Liver (tissue), 9 donors: ENCODE results near the gene RAPGEF2. TPM values are rescaled to one million over a fixed set of nuclear protein-coding genes. Genes with fewer than 3 reads are reported as not detected.

Experiments used
- DNase-seq: peaks from one replicate; pipeline ENCODE4 v3.0.0-alpha.2; 2017; ENCODE audit warnings: low spot score
- H3K27ac ChIP-seq, 2 donors: one replicate each; pipeline ENCODE4 v1.7.0; 2013; ENCODE audit warnings: inconsistent platforms in 2 of 2, low read length in 2 of 2, control low read depth in 1 of 2, low read depth in 1 of 2, mild to moderate bottlenecking in 1 of 2
- H3K27me3 ChIP-seq, 4 donors: one replicate each; pipeline versions ENCODE4 v1.6.1 to v1.7.0; 2013; ENCODE audit warnings: low read length in 3 of 4, inconsistent platforms in 1 of 4, mild to moderate bottlenecking in 1 of 4, moderate library complexity in 1 of 4; ENCODE audit not compliant: control insufficient read depth in 4 of 4, insufficient read depth in 4 of 4
- H3K36me3 ChIP-seq, 4 donors: one replicate each; pipeline versions ENCODE4 v1.6.1 to v1.7.0; 2013; ENCODE audit warnings: low read length in 3 of 4, mild to moderate bottlenecking in 3 of 4, low read depth in 1 of 4, moderate library complexity in 1 of 4; ENCODE audit not compliant: control insufficient read depth in 4 of 4, insufficient read depth in 3 of 4
- H3K4me1 ChIP-seq, 4 donors: one replicate each; pipeline versions ENCODE4 v1.6.1 to v1.7.0; 2013; ENCODE audit warnings: low read length in 3 of 4, mild to moderate bottlenecking in 3 of 4, moderate library complexity in 1 of 4; ENCODE audit not compliant: control insufficient read depth in 4 of 4, insufficient read depth in 4 of 4
- H3K4me3 ChIP-seq, 3 donors: one replicate each; pipeline versions ENCODE4 v1.6.1 to v1.7.0; 2013; ENCODE audit warnings: low read length in 3 of 3, control low read depth in 1 of 3, low read depth in 1 of 3, mild to moderate bottlenecking in 1 of 3
- H3K9ac ChIP-seq, 2 donors: one replicate each; pipeline ENCODE4 v1.7.0; 2013; ENCODE audit warnings: low read length in 2 of 2, mild to moderate bottlenecking in 2 of 2, moderate library complexity in 2 of 2, control low read depth in 1 of 2, low read depth in 1 of 2
- H3K9me3 ChIP-seq, 4 donors: one replicate each; pipeline versions ENCODE4 v1.6.1 to v1.7.0; 2013; ENCODE audit warnings: low read length in 3 of 4; ENCODE audit not compliant: control insufficient read depth in 4 of 4
- EGR1 ChIP-seq, 2 donors: IDR thresholded peaks; 2 replicates each; pipeline ENCODE4 v1.6.1; 2016 to 2018; ENCODE audit warnings: antibody characterized with exemption in 2 of 2, low read depth in 2 of 2
- FOXA2 ChIP-seq: IDR thresholded peaks from 2 replicates; pipeline ENCODE4 v1.6.1; 2016; ENCODE audit warnings: antibody characterized with exemption
- GABPA ChIP-seq, 2 donors: IDR thresholded peaks in 1 of 2; conservative IDR thresholded peaks in 1 of 2; 2 replicates each; pipeline ENCODE4 v1.6.1; 2016; ENCODE audit warnings: antibody characterized with exemption in 2 of 2, mild to moderate bottlenecking in 1 of 2, moderate library complexity in 1 of 2
- HNF4A ChIP-seq, 2 donors: conservative IDR thresholded peaks; 2 replicates each; pipeline ENCODE4 v1.6.1; 2016; ENCODE audit warnings: antibody characterized with exemption in 2 of 2, mild to moderate bottlenecking in 2 of 2
- HNF4G ChIP-seq: IDR thresholded peaks from 2 replicates; pipeline ENCODE4 v1.6.1; 2016; ENCODE audit warnings: antibody characterized with exemption
- JUND ChIP-seq, 2 donors: IDR thresholded peaks; 2 replicates each; pipeline ENCODE4 v1.6.1; 2016; ENCODE audit warnings: antibody characterized with exemption in 2 of 2
- NR2F2 ChIP-seq: IDR thresholded peaks from 2 replicates; pipeline ENCODE4 v1.6.1; 2016; ENCODE audit warnings: antibody characterized with exemption
- RAD21 ChIP-seq, 2 donors: IDR thresholded peaks; 2 replicates each; pipeline ENCODE4 v1.6.1; 2016; ENCODE audit warnings: antibody characterized with exemption in 2 of 2, mild to moderate bottlenecking in 2 of 2
- RXRA ChIP-seq, 2 donors: IDR thresholded peaks; 2 replicates each; pipeline ENCODE4 v1.6.1; 2017 to 2018; ENCODE audit warnings: antibody characterized with exemption in 2 of 2, mild to moderate bottlenecking in 1 of 2
- SP1 ChIP-seq: IDR thresholded peaks from 2 replicates; pipeline ENCODE4 v1.6.1; 2018; ENCODE audit warnings: antibody characterized with exemption, mild to moderate bottlenecking
- TAF1 ChIP-seq: conservative IDR thresholded peaks from 2 replicates; pipeline ENCODE4 v1.6.1; 2016; ENCODE audit warnings: antibody characterized with exemption, mild to moderate bottlenecking
- YY1 ChIP-seq: IDR thresholded peaks from 2 replicates; pipeline ENCODE4 v1.6.1; 2016; ENCODE audit warnings: antibody characterized with exemption, mild to moderate bottlenecking
- WGBS: extraction: QIAGEN DNeasy Blood & Tissue Kit; methylation state at CpG from one replicate; pipeline ENCODE4 v1.1.7; 2013; 5-methylcytosine and 5-hydroxymethylcytosine counted together
- polyA plus RNA-seq, 2 donors: library from polyadenylated mRNA; stranded (reverse) in 1 of 2; unstranded in 1 of 2; fragments of 200-250 nt in 1 of 2; fragments of >200 nt in 1 of 2; fragmentation: Nextera tagmentation in 1 of 2; extraction: Ambion mirVana in 1 of 2; gene quantifications; one replicate each; pipeline versions ENCODE4 v1.2.1 to v1.2.3, GENCODE V29; 2013 to 2015
- total RNA-seq, 2 donors: library from RNA; depleted of rRNA; stranded (reverse); fragments of >200 nt; gene quantifications; one replicate each; pipeline ENCODE4 v1.2.3, GENCODE V29; 2014
- TF ChIP-seq, protein P1 (sequence below): IDR thresholded peaks from 2 replicates; pipeline ENCODE4 v1.6.1; 2016; ENCODE audit warnings: antibody characterized with exemption
- TF ChIP-seq, protein P2 (sequence below): IDR thresholded peaks from 2 replicates; pipeline ENCODE4 v1.6.1; 2016; ENCODE audit warnings: antibody characterized with exemption, mild to moderate bottlenecking
- TF ChIP-seq, protein P3 (sequence below): IDR thresholded peaks from 2 replicates; pipeline ENCODE4 v1.6.1; 2016; ENCODE audit warnings: antibody characterized with exemption
- TF ChIP-seq, protein P4 (sequence below): fragments of 150-350 bp; IDR thresholded peaks from 2 replicates; pipeline ENCODE4 v1.5.1; 2017; ENCODE audit warnings: improper control_type of control experiment, low read depth, low read length; ENCODE audit not compliant: missing input control
- TF ChIP-seq, protein P5 (sequence below): IDR thresholded peaks from 2 replicates; pipeline ENCODE4 v1.6.1; 2016; ENCODE audit warnings: antibody characterized with exemption
- donor health status: healthy.
- donor health status: healthy.
- donor health status: healthy.
- donor health status: healthy.
- donor health status: healthy.

Gene RAPGEF2
- total and polyA plus RNA-seq, 4 donors: 7.3 to 90.4 (median 32.2) TPM

DNA sequence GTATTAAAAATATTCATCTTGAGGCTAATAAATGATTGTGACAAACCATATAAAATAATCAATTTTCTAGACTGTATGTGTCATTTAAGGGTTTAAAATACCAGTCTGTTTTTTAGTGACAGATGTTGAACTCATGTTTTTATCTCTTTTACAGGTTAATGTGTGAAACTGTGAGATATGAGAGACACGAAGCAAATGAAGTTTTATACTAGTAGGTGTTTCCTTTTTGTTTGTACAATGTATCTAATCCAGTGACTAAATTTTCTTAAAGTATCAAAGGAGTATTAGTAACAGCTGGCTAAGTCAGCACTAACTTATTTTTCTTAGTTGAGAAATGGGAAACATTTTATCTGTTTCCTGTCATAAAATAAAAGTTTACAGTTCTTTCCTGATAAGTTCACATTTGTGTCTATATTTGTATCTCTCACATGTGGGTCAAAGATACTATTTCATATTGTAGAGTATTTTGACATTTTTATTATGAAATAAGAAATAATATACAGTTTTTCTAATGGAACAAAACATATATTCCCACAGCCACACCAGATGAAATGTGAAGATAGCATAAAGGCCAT, 90.3 kb downstream of the RAPGEF2 start:
- no peak overlapping the region for H3K27ac ChIP-seq
- no peaks in the 10 kb centered on the region for H3K9me3 ChIP-seq
- H3K27me3 ChIP-seq: no peaks in the 10 kb centered on the region
- no peak for DNase-seq
- no peaks in the 10 kb centered on the region for H3K4me1 ChIP-seq
- H3K9ac ChIP-seq: no peak overlapping the region
- H3K4me3 ChIP-seq: no peak overlapping the region
- TF ChIP-seq JUND (IDR thresholded peaks at IDR 0.05) (no peak), YY1 (no peak), HNF4G (no peak), HNF4A (conservative IDR thresholded peaks at IDR 0.05) (no peak), SP1 (no peak), NR2F2 (no peak), RAD21 (IDR thresholded peaks at IDR 0.05) (no peak), GABPA (IDR thresholded peaks at IDR 0.05 in 1 of 2, conservative IDR thresholded peaks at IDR 0.05 in 1 of 2) (no peak), EGR1 (IDR thresholded peaks at IDR 0.05; ENCODE audit: low read depth in 2 of 2) (no peak), FOXA2 (no peak), TAF1 (no peak), RXRA (IDR thresholded peaks at IDR 0.05) (no peak)
- TF ChIP-seq, protein P1, sequence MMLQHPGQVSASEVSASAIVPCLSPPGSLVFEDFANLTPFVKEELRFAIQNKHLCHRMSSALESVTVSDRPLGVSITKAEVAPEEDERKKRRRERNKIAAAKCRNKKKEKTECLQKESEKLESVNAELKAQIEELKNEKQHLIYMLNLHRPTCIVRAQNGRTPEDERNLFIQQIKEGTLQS: no peak
- TF ChIP-seq, protein P2, sequence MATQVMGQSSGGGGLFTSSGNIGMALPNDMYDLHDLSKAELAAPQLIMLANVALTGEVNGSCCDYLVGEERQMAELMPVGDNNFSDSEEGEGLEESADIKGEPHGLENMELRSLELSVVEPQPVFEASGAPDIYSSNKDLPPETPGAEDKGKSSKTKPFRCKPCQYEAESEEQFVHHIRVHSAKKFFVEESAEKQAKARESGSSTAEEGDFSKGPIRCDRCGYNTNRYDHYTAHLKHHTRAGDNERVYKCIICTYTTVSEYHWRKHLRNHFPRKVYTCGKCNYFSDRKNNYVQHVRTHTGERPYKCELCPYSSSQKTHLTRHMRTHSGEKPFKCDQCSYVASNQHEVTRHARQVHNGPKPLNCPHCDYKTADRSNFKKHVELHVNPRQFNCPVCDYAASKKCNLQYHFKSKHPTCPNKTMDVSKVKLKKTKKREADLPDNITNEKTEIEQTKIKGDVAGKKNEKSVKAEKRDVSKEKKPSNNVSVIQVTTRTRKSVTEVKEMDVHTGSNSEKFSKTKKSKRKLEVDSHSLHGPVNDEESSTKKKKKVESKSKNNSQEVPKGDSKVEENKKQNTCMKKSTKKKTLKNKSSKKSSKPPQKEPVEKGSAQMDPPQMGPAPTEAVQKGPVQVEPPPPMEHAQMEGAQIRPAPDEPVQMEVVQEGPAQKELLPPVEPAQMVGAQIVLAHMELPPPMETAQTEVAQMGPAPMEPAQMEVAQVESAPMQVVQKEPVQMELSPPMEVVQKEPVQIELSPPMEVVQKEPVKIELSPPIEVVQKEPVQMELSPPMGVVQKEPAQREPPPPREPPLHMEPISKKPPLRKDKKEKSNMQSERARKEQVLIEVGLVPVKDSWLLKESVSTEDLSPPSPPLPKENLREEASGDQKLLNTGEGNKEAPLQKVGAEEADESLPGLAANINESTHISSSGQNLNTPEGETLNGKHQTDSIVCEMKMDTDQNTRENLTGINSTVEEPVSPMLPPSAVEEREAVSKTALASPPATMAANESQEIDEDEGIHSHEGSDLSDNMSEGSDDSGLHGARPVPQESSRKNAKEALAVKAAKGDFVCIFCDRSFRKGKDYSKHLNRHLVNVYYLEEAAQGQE: no peak
- TF ChIP-seq, protein P3, sequence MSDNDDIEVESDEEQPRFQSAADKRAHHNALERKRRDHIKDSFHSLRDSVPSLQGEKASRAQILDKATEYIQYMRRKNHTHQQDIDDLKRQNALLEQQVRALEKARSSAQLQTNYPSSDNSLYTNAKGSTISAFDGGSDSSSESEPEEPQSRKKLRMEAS: no peak
- TF ChIP-seq, protein P4, sequence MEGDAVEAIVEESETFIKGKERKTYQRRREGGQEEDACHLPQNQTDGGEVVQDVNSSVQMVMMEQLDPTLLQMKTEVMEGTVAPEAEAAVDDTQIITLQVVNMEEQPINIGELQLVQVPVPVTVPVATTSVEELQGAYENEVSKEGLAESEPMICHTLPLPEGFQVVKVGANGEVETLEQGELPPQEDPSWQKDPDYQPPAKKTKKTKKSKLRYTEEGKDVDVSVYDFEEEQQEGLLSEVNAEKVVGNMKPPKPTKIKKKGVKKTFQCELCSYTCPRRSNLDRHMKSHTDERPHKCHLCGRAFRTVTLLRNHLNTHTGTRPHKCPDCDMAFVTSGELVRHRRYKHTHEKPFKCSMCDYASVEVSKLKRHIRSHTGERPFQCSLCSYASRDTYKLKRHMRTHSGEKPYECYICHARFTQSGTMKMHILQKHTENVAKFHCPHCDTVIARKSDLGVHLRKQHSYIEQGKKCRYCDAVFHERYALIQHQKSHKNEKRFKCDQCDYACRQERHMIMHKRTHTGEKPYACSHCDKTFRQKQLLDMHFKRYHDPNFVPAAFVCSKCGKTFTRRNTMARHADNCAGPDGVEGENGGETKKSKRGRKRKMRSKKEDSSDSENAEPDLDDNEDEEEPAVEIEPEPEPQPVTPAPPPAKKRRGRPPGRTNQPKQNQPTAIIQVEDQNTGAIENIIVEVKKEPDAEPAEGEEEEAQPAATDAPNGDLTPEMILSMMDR: no peak
- H3K36me3 ChIP-seq: peaks cover 0 to 5% (median under 1%) of the 10 kb centered on the region in 4 donors
- 57% methylated on average over 1 of the region's 1 CpG for WGBS

DNA sequence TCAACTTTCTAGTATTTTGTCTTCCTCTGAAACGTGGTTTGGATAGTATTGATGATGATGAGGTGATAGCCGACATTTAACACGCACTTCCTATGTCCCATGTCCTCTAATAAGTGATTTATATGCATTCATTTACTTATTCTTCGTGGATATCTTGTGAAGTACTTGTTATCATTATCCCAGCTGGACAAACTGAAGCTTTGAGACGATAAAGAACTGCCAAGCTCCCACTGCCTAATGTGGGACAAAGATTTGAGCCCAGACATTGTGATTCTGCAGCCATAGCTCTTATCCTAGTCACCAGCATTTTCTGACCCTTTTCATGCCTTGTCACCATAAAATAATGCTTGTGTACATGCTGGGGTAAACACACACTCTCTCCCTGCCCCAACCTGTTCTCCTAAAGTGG, 92.5 kb downstream of the RAPGEF2 start:
- H3K4me3 ChIP-seq: no peak overlapping the region
- H3K4me1 ChIP-seq: no peaks in the 10 kb centered on the region
- no peak overlapping the region for H3K9ac ChIP-seq
- no peak overlapping the region for H3K27ac ChIP-seq
- no peaks in the 10 kb centered on the region for H3K9me3 ChIP-seq
- peaks cover 0 to 5% (median under 1%) of the 10 kb centered on the region in 4 donors for H3K36me3 ChIP-seq
- 77% methylated on average over 5 of the region's 5 CpGs for WGBS
- no peaks in the 10 kb centered on the region for H3K27me3 ChIP-seq
- no peak for DNase-seq
- no peak for TF ChIP-seq RXRA (IDR thresholded peaks at IDR 0.05)
- TF ChIP-seq JUND (IDR thresholded peaks at IDR 0.05): no peak
- TF ChIP-seq, protein P2: no peak
- TF ChIP-seq HNF4A (conservative IDR thresholded peaks at IDR 0.05): no peak
- TF ChIP-seq TAF1: no peak
- no peak for TF ChIP-seq SP1
- TF ChIP-seq EGR1 (IDR thresholded peaks at IDR 0.05; ENCODE audit: low read depth in 2 of 2): no peak
- no peak for TF ChIP-seq GABPA (IDR thresholded peaks at IDR 0.05 in 1 of 2, conservative IDR thresholded peaks at IDR 0.05 in 1 of 2)
- TF ChIP-seq, protein P1: no peak
- TF ChIP-seq NR2F2: no peak
- TF ChIP-seq HNF4G: no peak
- TF ChIP-seq, protein P5, sequence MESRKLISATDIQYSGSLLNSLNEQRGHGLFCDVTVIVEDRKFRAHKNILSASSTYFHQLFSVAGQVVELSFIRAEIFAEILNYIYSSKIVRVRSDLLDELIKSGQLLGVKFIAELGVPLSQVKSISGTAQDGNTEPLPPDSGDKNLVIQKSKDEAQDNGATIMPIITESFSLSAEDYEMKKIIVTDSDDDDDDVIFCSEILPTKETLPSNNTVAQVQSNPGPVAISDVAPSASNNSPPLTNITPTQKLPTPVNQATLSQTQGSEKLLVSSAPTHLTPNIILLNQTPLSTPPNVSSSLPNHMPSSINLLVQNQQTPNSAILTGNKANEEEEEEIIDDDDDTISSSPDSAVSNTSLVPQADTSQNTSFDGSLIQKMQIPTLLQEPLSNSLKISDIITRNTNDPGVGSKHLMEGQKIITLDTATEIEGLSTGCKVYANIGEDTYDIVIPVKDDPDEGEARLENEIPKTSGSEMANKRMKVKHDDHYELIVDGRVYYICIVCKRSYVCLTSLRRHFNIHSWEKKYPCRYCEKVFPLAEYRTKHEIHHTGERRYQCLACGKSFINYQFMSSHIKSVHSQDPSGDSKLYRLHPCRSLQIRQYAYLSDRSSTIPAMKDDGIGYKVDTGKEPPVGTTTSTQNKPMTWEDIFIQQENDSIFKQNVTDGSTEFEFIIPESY: no peak
